ENCODE data around the gene LPIN1.
"Not testable (repeated sequence)": the region's sequence is repeated elsewhere in the genome, so short reads cannot be mapped to it uniquely, and the experiment has no call there.

Gene LPIN1

GRCh38 chr2:11835403-11835802 is 89.0 kb downstream of the LPIN1 start:
- H3K4me3 ChIP-seq (ENCODE audit: low read depth, low read length) = no peak overlapping the region
- no peak for DNase-seq (ENCODE audit: low read depth)
- in situ Hi-C loops (cut with HindIII; ENCODE audit: low sequenced_read_pairs) = no loop called here
- TF ChIP-seq CTCF (IDR thresholded peaks at IDR 0.05; ENCODE audit: low read depth, low read length, missing control alignments) = no peak

GRCh38 chr2:11836647-11837219 is 90.3 kb downstream of the LPIN1 start:
- DNase-seq (ENCODE audit: low read depth) = no peak

GRCh38 chr2:11837875-11838734 is 91.7 kb downstream of the LPIN1 start:
- TF ChIP-seq CTCF (IDR thresholded peaks at IDR 0.05; ENCODE audit: low read depth, low read length, missing control alignments) = no peak
- DNase-seq (ENCODE audit: low read depth) = no peak
- in situ Hi-C loops (cut with HindIII; ENCODE audit: low sequenced_read_pairs) = no loop called here
- H3K4me3 ChIP-seq (ENCODE audit: low read depth, low read length) = no peak overlapping the region

More at GRCh38 chr2:11836647-11837219, 90.3 kb downstream of the LPIN1 start:
- in situ Hi-C loops (cut with HindIII; ENCODE audit: low sequenced_read_pairs) = no loop called here
- H3K4me3 ChIP-seq (ENCODE audit: low read depth, low read length) = no peak overlapping the region
- TF ChIP-seq CTCF (IDR thresholded peaks at IDR 0.05; ENCODE audit: low read depth, low read length, missing control alignments) = no peak

GRCh38 chr2:11839916-11840315 is 93.5 kb downstream of the LPIN1 start:
- H3K4me3 ChIP-seq (ENCODE audit: low read depth, low read length) = no peak overlapping the region
- DNase-seq (ENCODE audit: low read depth) = peak; percentile 44
- TF ChIP-seq CTCF (IDR thresholded peaks at IDR 0.05; ENCODE audit: low read depth, low read length, missing control alignments) = no peak
- in situ Hi-C loops (cut with HindIII; ENCODE audit: low sequenced_read_pairs) = no loop called here

GRCh38 chr2:11842336-11842735 is 95.9 kb downstream of the LPIN1 start:
- no peak overlapping the region for H3K4me3 ChIP-seq (ENCODE audit: low read depth, low read length)
- no peak for TF ChIP-seq CTCF (IDR thresholded peaks at IDR 0.05; ENCODE audit: low read depth, low read length, missing control alignments)
- in situ Hi-C loops (cut with HindIII; ENCODE audit: low sequenced_read_pairs) = no loop called here
- no peak for DNase-seq (ENCODE audit: low read depth)

GRCh38 chr2:11844798-11845197 is 98.4 kb downstream of the LPIN1 start:
- in situ Hi-C loops (cut with HindIII; ENCODE audit: low sequenced_read_pairs); DNase-seq (ENCODE audit: low read depth); H3K4me3 ChIP-seq (ENCODE audit: low read depth, low read length): not testable (repeated sequence)

- H3K4me3 ChIP-seq (ENCODE audit: low read depth, low read length); DNase-seq (ENCODE audit: low read depth); in situ Hi-C loops (cut with HindIII; ENCODE audit: low sequenced_read_pairs): not testable (repeated sequence)
These were observed 101.5 kb downstream of the LPIN1 start for GRCh38 chr2:11847935-11848334.

All from astrocyte of the cerebellum (primary cell).